A549 (cell line): ENCODE data around the gene MAU2.

Source experiments
- CHD4 ChIP-seq: fragments of 200-600 bp; sonication (generic); IDR thresholded peaks from 2 replicates; pipeline ENCODE4 v1.6.1; 2016; ENCODE audit warnings: antibody characterized with exemption, mild to moderate bottlenecking, borderline replicate concordance
- EP300 ChIP-seq, 2 experiments: fragments of >200 bp; sonication (Bioruptor Twin); formaldehyde crosslinking; IDR thresholded peaks; 2 replicates in 1 of 2; 3 replicates in 1 of 2; pipeline ENCODE4 v1.6.1; 2016 to 2017
- ESRRA ChIP-seq: fragments of 150-350 bp; IDR thresholded peaks from 2 replicates; pipeline ENCODE4 v1.6.1; 2014; ENCODE audit warnings: mild to moderate bottlenecking, low read length, borderline replicate concordance
- HDAC2 ChIP-seq: fragments of 200-600 bp; sonication (generic); IDR thresholded peaks from 2 replicates; pipeline ENCODE4 v1.6.1; 2016
- MYC ChIP-seq: IDR thresholded peaks from 2 replicates; pipeline ENCODE4 v1.6.1; 2012; ENCODE audit warnings: mild to moderate bottlenecking, inconsistent platforms, low read length, improper control_type of control experiment, borderline replicate concordance
- POLR2A ChIP-seq: IDR thresholded peaks from 2 replicates; pipeline ENCODE4 v1.6.1; 2012; ENCODE audit warnings: mild to moderate bottlenecking, low read length
- TFCP2L1 ChIP-seq: fragments of 250-450 bp; sonication (Bioruptor Pico); IDR thresholded peaks from 2 replicates; pipeline ENCODE4 v1.5.0; 2021; ENCODE audit warnings: mild to moderate bottlenecking
- TP53 ChIP-seq: fragments of 250-450 bp; sonication (Bioruptor Pico); IDR thresholded peaks from 2 replicates; pipeline ENCODE4 v1.5.0; 2021; ENCODE audit warnings: mild to moderate bottlenecking, moderate library complexity
- TF ChIP-seq, protein P1 (sequence below): fragments of >200 bp; sonication (Bioruptor Twin); formaldehyde crosslinking; IDR thresholded peaks from 3 replicates; pipeline ENCODE4 v1.5.1; 2016
- TF ChIP-seq, protein P2 (sequence below): IDR thresholded peaks from 2 replicates; pipeline ENCODE4 v1.6.1; 2012
- TF ChIP-seq, protein P3 (sequence below): fragments of 450-650 bp; IDR thresholded peaks from 2 replicates; pipeline ENCODE4 v1.6.1; 2014; ENCODE audit warnings: antibody characterized with exemption
- TF ChIP-seq, protein P4 (sequence below): IDR thresholded peaks from 2 replicates; pipeline ENCODE4 v1.6.1; 2012; ENCODE audit warnings: low read depth, borderline replicate concordance
- TF ChIP-seq, protein P5 (sequence below): fragments of >200 bp; sonication (Bioruptor Twin); formaldehyde crosslinking; IDR thresholded peaks from 3 replicates; pipeline ENCODE4 v1.6.1; 2016

DNA sequence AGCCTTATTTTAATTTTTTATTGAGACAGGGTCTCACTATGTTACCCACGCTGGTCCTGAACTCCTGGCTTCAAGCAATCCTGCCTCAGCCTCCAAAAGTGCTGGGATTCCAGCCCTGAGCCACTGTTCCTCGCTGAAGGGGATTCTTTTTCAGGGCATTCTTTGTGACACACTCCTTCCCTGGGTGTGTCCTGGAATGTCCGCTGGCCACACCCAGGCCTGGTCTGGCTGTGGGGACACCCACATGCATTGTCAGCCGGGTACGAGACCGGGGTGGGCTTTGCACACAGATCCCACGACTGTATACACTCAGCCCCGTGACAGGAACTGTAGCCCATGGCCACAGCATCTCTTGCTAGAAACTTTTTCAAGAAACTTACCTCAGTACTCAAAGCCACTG, 50.4 kb downstream of the MAU2 start:
- TF ChIP-seq, protein P1, sequence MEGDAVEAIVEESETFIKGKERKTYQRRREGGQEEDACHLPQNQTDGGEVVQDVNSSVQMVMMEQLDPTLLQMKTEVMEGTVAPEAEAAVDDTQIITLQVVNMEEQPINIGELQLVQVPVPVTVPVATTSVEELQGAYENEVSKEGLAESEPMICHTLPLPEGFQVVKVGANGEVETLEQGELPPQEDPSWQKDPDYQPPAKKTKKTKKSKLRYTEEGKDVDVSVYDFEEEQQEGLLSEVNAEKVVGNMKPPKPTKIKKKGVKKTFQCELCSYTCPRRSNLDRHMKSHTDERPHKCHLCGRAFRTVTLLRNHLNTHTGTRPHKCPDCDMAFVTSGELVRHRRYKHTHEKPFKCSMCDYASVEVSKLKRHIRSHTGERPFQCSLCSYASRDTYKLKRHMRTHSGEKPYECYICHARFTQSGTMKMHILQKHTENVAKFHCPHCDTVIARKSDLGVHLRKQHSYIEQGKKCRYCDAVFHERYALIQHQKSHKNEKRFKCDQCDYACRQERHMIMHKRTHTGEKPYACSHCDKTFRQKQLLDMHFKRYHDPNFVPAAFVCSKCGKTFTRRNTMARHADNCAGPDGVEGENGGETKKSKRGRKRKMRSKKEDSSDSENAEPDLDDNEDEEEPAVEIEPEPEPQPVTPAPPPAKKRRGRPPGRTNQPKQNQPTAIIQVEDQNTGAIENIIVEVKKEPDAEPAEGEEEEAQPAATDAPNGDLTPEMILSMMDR: no peak
- TF ChIP-seq, protein P2, sequence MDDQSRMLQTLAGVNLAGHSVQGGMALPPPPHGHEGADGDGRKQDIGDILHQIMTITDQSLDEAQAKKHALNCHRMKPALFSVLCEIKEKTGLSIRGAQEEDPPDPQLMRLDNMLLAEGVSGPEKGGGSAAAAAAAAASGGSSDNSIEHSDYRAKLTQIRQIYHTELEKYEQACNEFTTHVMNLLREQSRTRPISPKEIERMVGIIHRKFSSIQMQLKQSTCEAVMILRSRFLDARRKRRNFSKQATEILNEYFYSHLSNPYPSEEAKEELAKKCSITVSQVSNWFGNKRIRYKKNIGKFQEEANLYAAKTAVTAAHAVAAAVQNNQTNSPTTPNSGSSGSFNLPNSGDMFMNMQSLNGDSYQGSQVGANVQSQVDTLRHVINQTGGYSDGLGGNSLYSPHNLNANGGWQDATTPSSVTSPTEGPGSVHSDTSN: no peak
- TF ChIP-seq POLR2A (no peak), TFCP2L1 (CRISPR knock-in tag) (no peak), CHD4 (no peak), ESRRA (no peak), TP53 (CRISPR knock-in tag) (no peak), MYC (no peak), EP300 (IDR thresholded peaks at IDR 0.05) (no peak), HDAC2 (no peak)
- TF ChIP-seq, protein P3, sequence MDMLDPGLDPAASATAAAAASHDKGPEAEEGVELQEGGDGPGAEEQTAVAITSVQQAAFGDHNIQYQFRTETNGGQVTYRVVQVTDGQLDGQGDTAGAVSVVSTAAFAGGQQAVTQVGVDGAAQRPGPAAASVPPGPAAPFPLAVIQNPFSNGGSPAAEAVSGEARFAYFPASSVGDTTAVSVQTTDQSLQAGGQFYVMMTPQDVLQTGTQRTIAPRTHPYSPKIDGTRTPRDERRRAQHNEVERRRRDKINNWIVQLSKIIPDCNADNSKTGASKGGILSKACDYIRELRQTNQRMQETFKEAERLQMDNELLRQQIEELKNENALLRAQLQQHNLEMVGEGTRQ: no peak
- TF ChIP-seq, protein P4, sequence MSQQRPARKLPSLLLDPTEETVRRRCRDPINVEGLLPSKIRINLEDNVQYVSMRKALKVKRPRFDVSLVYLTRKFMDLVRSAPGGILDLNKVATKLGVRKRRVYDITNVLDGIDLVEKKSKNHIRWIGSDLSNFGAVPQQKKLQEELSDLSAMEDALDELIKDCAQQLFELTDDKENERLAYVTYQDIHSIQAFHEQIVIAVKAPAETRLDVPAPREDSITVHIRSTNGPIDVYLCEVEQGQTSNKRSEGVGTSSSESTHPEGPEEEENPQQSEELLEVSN: no peak
- TF ChIP-seq, protein P5, sequence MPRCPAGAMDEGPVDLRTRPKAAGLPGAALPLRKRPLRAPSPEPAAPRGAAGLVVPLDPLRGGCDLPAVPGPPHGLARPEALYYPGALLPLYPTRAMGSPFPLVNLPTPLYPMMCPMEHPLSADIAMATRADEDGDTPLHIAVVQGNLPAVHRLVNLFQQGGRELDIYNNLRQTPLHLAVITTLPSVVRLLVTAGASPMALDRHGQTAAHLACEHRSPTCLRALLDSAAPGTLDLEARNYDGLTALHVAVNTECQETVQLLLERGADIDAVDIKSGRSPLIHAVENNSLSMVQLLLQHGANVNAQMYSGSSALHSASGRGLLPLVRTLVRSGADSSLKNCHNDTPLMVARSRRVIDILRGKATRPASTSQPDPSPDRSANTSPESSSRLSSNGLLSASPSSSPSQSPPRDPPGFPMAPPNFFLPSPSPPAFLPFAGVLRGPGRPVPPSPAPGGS: no peak
